GM12801 (cell line): ENCODE data around the gene COL1A1.

Source experiments
- TF ChIP-seq, protein P1 (sequence below): IDR thresholded peaks from one replicate; pipeline ENCODE4 v1.5.1; 2011; ENCODE audit warnings: control low read depth; ENCODE audit not compliant: insufficient read length; ENCODE audit errors: extremely low read depth

Gene COL1A1

DNA sequence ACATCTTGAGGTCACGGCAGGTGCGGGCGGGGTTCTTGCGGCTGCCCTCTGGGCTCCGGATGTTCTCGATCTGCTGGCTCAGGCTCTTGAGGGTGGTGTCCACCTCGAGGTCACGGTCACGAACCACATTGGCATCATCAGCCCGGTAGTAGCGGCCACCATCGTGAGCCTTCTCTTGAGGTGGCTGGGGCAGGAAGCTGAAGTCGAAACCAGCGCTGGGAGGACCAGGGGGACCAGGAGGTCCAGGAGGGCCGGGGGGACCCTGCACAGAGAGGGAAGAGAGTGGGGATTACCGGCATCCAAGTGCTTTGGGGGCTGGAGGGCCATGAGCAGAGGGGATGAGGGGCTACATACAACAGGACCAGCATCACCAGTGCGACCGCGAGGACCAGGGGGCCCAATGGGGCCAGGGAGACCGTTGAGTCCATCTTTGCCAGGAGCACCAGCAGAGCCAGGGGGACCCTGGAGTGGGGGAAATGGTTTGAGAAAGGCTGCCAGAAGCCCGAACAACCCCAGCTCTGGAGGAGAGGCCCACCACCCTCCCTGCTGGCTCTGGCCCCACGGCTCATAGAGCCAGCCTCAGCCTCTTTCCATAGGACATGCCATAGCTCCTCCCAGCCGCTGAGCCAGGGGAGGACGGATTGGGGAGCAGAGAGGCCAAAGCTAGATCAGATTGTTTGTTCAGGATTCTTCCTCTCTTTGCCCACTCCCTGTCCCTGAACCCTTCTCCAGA lies 14.6 kb downstream of the COL1A1 start:
- TF ChIP-seq, protein P1, sequence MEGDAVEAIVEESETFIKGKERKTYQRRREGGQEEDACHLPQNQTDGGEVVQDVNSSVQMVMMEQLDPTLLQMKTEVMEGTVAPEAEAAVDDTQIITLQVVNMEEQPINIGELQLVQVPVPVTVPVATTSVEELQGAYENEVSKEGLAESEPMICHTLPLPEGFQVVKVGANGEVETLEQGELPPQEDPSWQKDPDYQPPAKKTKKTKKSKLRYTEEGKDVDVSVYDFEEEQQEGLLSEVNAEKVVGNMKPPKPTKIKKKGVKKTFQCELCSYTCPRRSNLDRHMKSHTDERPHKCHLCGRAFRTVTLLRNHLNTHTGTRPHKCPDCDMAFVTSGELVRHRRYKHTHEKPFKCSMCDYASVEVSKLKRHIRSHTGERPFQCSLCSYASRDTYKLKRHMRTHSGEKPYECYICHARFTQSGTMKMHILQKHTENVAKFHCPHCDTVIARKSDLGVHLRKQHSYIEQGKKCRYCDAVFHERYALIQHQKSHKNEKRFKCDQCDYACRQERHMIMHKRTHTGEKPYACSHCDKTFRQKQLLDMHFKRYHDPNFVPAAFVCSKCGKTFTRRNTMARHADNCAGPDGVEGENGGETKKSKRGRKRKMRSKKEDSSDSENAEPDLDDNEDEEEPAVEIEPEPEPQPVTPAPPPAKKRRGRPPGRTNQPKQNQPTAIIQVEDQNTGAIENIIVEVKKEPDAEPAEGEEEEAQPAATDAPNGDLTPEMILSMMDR, result no peak

DNA sequence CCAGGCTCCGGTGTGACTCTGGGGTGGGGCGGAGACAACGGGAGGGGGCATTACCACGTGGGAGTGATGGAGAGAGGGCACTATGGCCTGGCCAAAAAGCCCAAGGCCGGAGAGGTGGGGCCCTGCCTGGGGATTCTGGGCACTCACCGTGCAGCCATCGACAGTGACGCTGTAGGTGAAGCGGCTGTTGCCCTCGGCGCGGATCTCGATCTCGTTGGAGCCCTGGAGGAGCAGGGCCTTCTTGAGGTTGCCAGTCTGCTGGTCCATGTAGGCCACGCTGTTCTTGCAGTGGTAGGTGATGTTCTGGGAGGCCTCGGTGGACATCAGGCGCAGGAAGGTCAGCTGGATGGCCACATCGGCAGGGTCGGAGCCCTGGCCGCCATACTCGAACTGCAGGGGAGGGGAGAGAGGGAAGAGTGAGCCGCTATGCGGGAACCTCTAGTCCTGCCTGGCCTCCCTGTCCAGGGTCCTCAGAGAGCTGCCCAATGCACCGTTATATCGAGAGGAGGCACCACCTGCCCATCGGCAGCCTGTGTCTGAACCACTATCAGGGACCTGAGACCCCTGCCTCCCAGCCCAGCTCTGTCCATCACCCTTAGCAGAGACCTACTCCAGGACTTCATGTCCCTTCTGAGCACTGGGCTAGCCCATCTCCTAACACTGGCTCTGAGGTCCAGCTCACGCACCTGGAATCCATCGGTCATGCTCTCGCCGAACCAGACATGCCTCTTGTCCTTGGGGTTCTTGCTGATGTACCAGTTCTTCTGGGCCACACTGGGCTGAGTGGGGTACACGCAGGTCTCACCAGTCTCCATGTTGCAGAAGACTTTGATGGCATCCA lies 15.6 kb downstream of the COL1A1 start:
- TF ChIP-seq, protein P1, result no peak

DNA sequence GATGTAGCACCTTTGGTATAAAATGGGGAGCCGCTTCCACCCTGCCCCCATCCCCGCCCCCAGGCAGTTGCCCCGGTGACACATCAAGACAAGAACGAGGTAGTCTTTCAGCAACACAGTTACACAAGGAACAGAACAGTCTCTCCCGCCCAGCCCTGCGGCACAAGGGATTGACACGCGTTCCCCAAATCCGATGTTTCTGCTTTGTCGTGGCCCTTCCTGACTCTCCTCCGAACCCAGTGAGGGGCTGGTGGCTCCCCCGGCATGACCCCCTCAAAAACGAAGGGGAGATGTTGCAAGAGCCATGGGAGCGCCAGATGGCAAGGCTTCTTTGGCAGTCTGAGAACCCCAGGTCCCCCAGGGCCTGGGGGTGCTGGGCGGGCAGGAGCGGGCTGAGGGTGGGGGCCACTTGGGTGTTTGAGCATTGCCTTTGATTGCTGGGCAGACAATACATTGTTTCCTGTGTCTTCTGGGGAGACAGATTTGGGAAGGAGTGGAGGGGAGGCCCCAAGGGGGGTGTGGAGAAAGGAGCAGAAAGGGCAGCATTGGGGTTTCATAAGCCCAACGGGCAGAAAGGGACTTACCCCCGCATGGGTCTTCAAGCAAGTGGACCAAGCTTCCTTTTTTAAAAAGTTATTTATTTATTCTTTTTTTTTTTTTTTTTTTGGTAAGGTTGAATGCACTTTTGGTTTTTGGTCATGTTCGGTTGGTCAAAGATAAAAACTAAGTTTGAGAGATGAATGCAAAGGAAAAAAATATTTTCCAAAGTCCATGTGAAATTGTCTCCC lies 16.6 kb downstream of the COL1A1 start:
- TF ChIP-seq, protein P1, result no peak

DNA sequence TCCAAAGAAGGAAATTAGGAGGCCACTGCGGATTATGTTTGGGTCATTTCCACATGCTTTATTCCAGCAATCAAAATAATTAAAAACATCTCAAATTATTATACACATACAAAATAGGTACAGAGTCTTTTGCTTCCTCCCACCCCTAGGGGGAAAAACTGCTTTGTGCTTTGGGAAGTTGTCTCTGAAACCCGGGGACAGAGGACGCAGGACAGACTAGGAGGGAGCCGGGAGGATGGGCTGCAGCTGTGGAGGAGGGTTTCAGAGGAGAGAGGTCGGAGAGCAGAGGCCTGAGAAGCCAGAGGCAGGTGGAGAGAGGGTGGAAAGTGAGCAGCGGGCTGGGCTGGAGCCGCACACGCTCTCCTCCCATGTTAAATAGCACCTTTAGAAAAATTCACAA lies 17.4 kb downstream of the COL1A1 start:
- TF ChIP-seq, protein P1, result no peak

DNA sequence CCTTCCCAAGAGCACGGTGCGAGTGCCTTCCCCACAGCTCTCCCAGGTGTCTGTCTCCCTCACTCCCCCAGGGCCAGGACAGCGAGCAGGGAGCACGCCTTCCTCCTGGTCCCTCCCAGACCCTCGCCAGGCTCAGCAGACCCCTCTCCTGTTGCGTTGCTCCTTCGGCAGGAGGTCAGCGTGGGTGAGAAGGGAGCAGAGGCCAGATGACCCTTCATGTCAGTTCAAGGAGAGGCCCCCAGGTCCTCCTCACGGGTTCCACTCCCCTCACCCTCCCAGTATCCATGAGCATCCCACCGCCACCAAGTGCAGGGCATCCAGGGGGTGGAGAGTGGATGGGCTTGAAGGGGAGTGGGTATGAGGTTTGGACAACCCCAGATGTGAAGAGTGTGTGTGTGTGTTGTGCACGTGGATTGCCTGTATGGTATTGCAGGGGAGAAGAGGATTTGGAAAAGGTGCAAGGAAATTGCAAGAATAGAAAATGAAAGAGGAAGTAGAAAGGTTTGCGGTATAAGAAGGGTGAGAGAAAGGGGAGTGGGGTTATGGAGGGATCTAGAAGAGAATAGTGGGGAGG lies 17.9 kb downstream of the COL1A1 start:
- TF ChIP-seq, protein P1, result no peak

DNA sequence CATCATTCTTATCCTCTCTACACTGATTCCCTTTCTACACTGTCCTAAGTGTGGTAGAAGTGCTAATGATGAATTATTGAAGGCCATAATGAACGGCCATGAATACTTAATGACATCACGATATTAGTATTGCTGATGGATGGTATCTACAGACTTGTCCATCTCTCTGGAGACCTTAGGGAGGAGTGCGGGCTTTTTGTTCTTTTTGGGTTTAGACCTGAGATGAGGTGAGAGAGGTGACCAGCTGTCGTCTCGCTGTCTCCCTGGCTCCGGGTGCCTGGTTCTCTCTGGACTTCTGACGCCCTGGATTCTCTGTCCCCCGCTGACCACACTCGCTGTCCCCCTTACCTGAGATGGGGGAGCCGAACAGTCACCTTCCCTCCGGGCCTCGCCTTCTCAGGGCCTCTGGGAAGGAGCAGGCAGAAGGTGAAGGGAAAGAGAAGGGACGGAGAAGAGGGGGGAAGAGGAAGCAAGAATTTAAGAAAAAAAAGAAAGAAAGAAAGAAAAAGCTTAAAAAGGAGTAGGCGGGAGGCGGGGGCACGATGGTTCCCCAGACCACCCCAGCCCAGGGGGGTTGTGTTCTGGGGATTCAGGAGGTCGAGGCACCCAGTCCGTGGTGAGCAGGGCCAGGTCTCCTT lies 18.5 kb downstream of the COL1A1 start:
- TF ChIP-seq, protein P1, result no peak
